CD4-positive, alpha-beta T cell treated with Interferon gamma for 1 hour (primary cell): ENCODE data around the gene ZC3HAV1.
"Not testable (repeated sequence)": the region's sequence is repeated elsewhere in the genome, so short reads cannot be mapped to it uniquely, and the experiment has no call there.

ENCODE experiments used
- DNase-seq: peaks from one replicate; pipeline ENCODE4 v3.0.0-alpha.2; 2020

Gene ZC3HAV1

GRCh38 chr7:139111811-139112301 is 2.3 kb upstream of the ZC3HAV1 start:
- no peak for DNase-seq

- DNase-seq: no peak
Observed at GRCh38 chr7:139111147-139111546, 1.6 kb upstream of the ZC3HAV1 start.

GRCh38 chr7:139109983-139110411 is 477 bp upstream of the ZC3HAV1 start:
- no peak for DNase-seq

GRCh38 chr7:139108266-139109187 is 993 bp downstream of the ZC3HAV1 start:
- no peak for DNase-seq

GRCh38 chr7:139106959-139107358 is 2.6 kb downstream of the ZC3HAV1 start:
- no peak for DNase-seq

GRCh38 chr7:139106227-139106626 is 3.3 kb downstream of the ZC3HAV1 start:
- DNase-seq: not testable (repeated sequence)

GRCh38 chr7:139105484-139105883 is 4.0 kb downstream of the ZC3HAV1 start:
- no peak for DNase-seq

- DNase-seq: no peak
Observed at GRCh38 chr7:139104091-139104450, 5.4 kb downstream of the ZC3HAV1 start.

- no peak for DNase-seq
Observed at GRCh38 chr7:139103057-139103815, 6.3 kb downstream of the ZC3HAV1 start.

GRCh38 chr7:139101637-139102158 is 7.8 kb downstream of the ZC3HAV1 start:
- not testable (repeated sequence) for DNase-seq

- DNase-seq: no peak
Observed at GRCh38 chr7:139099172-139099947, 10.2 kb downstream of the ZC3HAV1 start.

GRCh38 chr7:139095194-139095659 is 14.3 kb downstream of the ZC3HAV1 start:
- peak; percentile 85 for DNase-seq

- no peak for DNase-seq
Observed at GRCh38 chr7:139094596-139094995, 14.9 kb downstream of the ZC3HAV1 start.

- DNase-seq: no peak
Observed at GRCh38 chr7:139094030-139094429, 15.5 kb downstream of the ZC3HAV1 start.

GRCh38 chr7:139093512-139093911 is 16.0 kb downstream of the ZC3HAV1 start:
- not testable (repeated sequence) for DNase-seq

GRCh38 chr7:139092090-139092796 is 17.3 kb downstream of the ZC3HAV1 start:
- no peak for DNase-seq

GRCh38 chr7:139091677-139091996 is 17.9 kb downstream of the ZC3HAV1 start:
- no peak for DNase-seq

GRCh38 chr7:139089118-139089517 is 20.4 kb downstream of the ZC3HAV1 start:
- DNase-seq: no peak

- no peak for DNase-seq
Observed at GRCh38 chr7:139088268-139088667, 21.3 kb downstream of the ZC3HAV1 start.

- no peak for DNase-seq
Observed at GRCh38 chr7:139087212-139087611, 22.3 kb downstream of the ZC3HAV1 start.

GRCh38 chr7:139086454-139086853 is 23.1 kb downstream of the ZC3HAV1 start:
- no peak for DNase-seq

GRCh38 chr7:139084709-139085108 is 24.8 kb downstream of the ZC3HAV1 start:
- no peak for DNase-seq
